ENCODE results near the gene NT5DC4. TPM values are rescaled to one million over a fixed set of nuclear protein-coding genes. Genes with fewer than 3 reads are reported as not detected.

NT5DC4 gene
- total and polyA plus RNA-seq, 2 of the 4 experiments (the other 2 are of a cell fraction): not detected

- Histone ChIP-seq H3K79me1 (ENCODE audit: low read depth in 1 of 2, low read length in 2 of 2) (no peaks in the 10 kb centered on the region), H4K91ac (ENCODE audit: insufficient read depth, low read depth, low read length) (no peak overlapping the region), H3K18ac (ENCODE audit: low read depth, low read length) (no peak overlapping the region), H2BK120ac (ENCODE audit: low read depth, low read length) (no peak overlapping the region), H3K9me1 (ENCODE audit: insufficient read depth, low read length) (peaks cover 2% of the 10 kb centered on the region; the same call in 1 of the 2 replicates), H2AFZ (replicated peaks; ENCODE audit: low read length, poor library complexity) (peak overlapping the region; percentile 53), H3K4me2 (ENCODE audit: low read depth, low read length) (no peak overlapping the region), H2BK5ac (ENCODE audit: low read depth, low read length, poor library complexity, severe bottlenecking) (no peak overlapping the region), H3K27me3 (ENCODE audit: control insufficient read depth, insufficient read depth, low read length) (no peaks in the 10 kb centered on the region), H2BK15ac (ENCODE audit: low read depth, low read length) (no peak overlapping the region), H3K9me3 (ENCODE audit: control insufficient read depth, insufficient read depth, low read length) (no peaks in the 10 kb centered on the region), H3K14ac (replicated peaks; ENCODE audit: low read depth, low read length) (no peak overlapping the region), H2BK20ac (ENCODE audit: low read depth, low read length) (no peak overlapping the region), H3K4me1 (ENCODE audit: control insufficient read depth, insufficient read depth, low read length) (peaks cover 1% of the 10 kb centered on the region; the same call in 1 of the 2 replicates), H4K8ac (ENCODE audit: low read depth in 2 of 2, low read length in 2 of 2) (no peak overlapping the region), H4K5ac (ENCODE audit: low read depth, low read length) (no peak overlapping the region), H2AK9ac (replicated peaks; ENCODE audit: low read depth, low read length, poor library complexity) (no peak overlapping the region), H3K27ac (ENCODE audit: insufficient read depth, low read length) (no peak overlapping the region), H4K20me1 (ENCODE audit: insufficient read depth, low read length) (no peaks in the 10 kb centered on the region), H3K23ac (ENCODE audit: low read depth, low read length) (no peak overlapping the region), H2AK5ac (ENCODE audit: low read depth, low read length) (peak overlapping the region; percentile 33; the same call in 1 of the 2 replicates), H3K9ac (ENCODE audit: low read depth, low read length) (no peak overlapping the region), H3K4ac (ENCODE audit: low read depth, low read length) (no peak overlapping the region), H3K4me3 (ENCODE audit: insufficient read depth, low read depth, low read length) (no peak overlapping the region), H3K56ac (ENCODE audit: extremely low read depth, insufficient read depth, low read length) (no peak overlapping the region), H3K36me3 (ENCODE audit: control insufficient read depth, insufficient read depth, low read length) (no peaks in the 10 kb centered on the region)
- in situ Hi-C loops (cut with MboI; ENCODE audit: low sequenced_read_pairs): loop anchor here (5.0 kb wide), 1 partner anchor 126 kb away; no protein-coding TSS in a partner anchor
- dilution Hi-C loops (cut with HindIII; ENCODE audit: low sequenced_read_pairs, unreplicated experiment): no loop called here
- ChIA-PET POLR2A (ENCODE audit: unreplicated experiment) (no interaction called here), CTCF (interaction anchor here (2.1 to 2.9 kb wide), 2 partner anchors 129 to 213 kb away, joined by 8 to 12 read pairs; no protein-coding TSS in a partner anchor)
- 39% methylated on average over 3 of the region's 11 CpGs; no CpG with 5 or more reads in 1 of the 2 experiments for WGBS, 2 experiments (ENCODE audit: extremely low coverage in 2 of 2, insufficient read length in 1 of 2)
- intact Hi-C loops (cut with micrococcal nuclease): loop anchor here (5.0 kb wide), 1 partner anchor 146 kb away; the partner anchor contains the start of gene CHCHD5
- no TSS peak for BruUV-seq (replicated peaks)
- DNase-seq: no peak
- TF ChIP-seq RAD21 (IDR thresholded peaks at IDR 0.05; ENCODE audit: low read length) (no peak), POLR2A (IDR thresholded peaks at IDR 0.05; ENCODE audit: low read depth, low read length) (no peak), SMC3 (IDR thresholded peaks at IDR 0.05; ENCODE audit: low read depth, low read length) (no peak), BHLHE40 (IDR thresholded peaks at IDR 0.05; ENCODE audit: low read depth, low read length) (no peak), CHD1 (IDR thresholded peaks at IDR 0.05; ENCODE audit: low read depth, low read length) (no peak), MAFK (IDR thresholded peaks at IDR 0.05; ENCODE audit: low read depth, low read length) (no peak), CEBPB (IDR thresholded peaks at IDR 0.05; ENCODE audit: low read depth, low read length) (no peak), FOS (IDR thresholded peaks at IDR 0.05; ENCODE audit: low read depth, low read length) (no peak), USF2 (IDR thresholded peaks at IDR 0.05; ENCODE audit: low read depth, low read length) (no peak), NFE2L2 (IDR thresholded peaks at IDR 0.05; ENCODE audit: low read depth, low read length) (no peak), MXI1 (IDR thresholded peaks at IDR 0.05; ENCODE audit: borderline replicate concordance, low read depth, low read length) (no peak)
- ATAC-seq (ENCODE audit: low read depth): no peak
Measured at GRCh38 chr2:112728378-112729175, 7.8 kb downstream of the NT5DC4 start.

Data from IMR-90 (cell line).